ENCODE data around the gene OR56B1.

DNA sequence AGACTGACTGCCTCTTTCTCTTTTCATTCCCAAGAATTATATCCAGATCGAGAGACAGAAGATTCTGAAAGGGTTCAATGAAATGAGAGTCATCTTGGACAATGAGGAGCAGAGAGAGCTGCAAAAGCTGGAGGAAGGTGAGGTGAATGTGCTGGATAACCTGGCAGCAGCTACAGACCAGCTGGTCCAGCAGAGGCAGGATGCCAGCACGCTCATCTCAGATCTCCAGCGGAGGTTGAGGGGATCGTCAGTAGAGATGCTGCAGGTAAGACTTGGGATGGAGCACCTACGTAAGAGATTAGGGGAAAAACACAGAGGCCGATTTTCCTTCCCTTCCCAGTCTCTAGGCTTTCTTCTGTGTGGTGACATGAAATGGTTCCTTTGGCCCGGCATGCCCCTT, 38.0 kb upstream of the OR56B1 start:
- TF ChIP-seq, protein P1, sequence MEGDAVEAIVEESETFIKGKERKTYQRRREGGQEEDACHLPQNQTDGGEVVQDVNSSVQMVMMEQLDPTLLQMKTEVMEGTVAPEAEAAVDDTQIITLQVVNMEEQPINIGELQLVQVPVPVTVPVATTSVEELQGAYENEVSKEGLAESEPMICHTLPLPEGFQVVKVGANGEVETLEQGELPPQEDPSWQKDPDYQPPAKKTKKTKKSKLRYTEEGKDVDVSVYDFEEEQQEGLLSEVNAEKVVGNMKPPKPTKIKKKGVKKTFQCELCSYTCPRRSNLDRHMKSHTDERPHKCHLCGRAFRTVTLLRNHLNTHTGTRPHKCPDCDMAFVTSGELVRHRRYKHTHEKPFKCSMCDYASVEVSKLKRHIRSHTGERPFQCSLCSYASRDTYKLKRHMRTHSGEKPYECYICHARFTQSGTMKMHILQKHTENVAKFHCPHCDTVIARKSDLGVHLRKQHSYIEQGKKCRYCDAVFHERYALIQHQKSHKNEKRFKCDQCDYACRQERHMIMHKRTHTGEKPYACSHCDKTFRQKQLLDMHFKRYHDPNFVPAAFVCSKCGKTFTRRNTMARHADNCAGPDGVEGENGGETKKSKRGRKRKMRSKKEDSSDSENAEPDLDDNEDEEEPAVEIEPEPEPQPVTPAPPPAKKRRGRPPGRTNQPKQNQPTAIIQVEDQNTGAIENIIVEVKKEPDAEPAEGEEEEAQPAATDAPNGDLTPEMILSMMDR (IDR thresholded peaks at IDR 0.05) = no peak
- no peak for TF ChIP-seq POLR2A (IDR thresholded peaks at IDR 0.05)

Data from testis (tissue), 2 donors.